Mesodermal cell (in vitro differentiated cells): ENCODE data around the gene HOXA3.

Experiments
- H3K27ac ChIP-seq: 2 replicates; pipeline ENCODE4 v1.7.0; 2013; ENCODE audit warnings: mild to moderate bottlenecking, low read depth, low read length, moderate library complexity; ENCODE audit not compliant: severe bottlenecking
- H3K36me3 ChIP-seq: 2 replicates; pipeline ENCODE4 v1.7.1; 2013; ENCODE audit warnings: mild to moderate bottlenecking, low read length, moderate library complexity; ENCODE audit not compliant: control insufficient read depth, insufficient read depth
- H3K4me1 ChIP-seq: one replicate; pipeline ENCODE4 v1.7.1; 2013; ENCODE audit warnings: mild to moderate bottlenecking, low read length; ENCODE audit not compliant: insufficient read depth, control insufficient read depth, poor library complexity, severe bottlenecking
- H3K4me3 ChIP-seq: 2 replicates; pipeline ENCODE4 v1.7.0; 2013; ENCODE audit warnings: low read length, control low read depth, mild to moderate bottlenecking; ENCODE audit not compliant: insufficient read depth, poor library complexity, severe bottlenecking; ENCODE audit errors: extremely low read depth
- H3K9me3 ChIP-seq: 2 replicates; pipeline ENCODE4 v1.7.1; 2013; ENCODE audit warnings: mild to moderate bottlenecking, low read length, moderate library complexity; ENCODE audit not compliant: control insufficient read depth
- WGBS, 2 experiments: methylation state at CpG; one replicate each; pipeline ENCODE4 v1.1.5; 2013; ENCODE audit warnings: missing lambda C conversion rate in 2 of 2; ENCODE audit not compliant: insufficient coverage in 2 of 2; 5-methylcytosine and 5-hydroxymethylcytosine counted together

Gene HOXA3

DNA sequence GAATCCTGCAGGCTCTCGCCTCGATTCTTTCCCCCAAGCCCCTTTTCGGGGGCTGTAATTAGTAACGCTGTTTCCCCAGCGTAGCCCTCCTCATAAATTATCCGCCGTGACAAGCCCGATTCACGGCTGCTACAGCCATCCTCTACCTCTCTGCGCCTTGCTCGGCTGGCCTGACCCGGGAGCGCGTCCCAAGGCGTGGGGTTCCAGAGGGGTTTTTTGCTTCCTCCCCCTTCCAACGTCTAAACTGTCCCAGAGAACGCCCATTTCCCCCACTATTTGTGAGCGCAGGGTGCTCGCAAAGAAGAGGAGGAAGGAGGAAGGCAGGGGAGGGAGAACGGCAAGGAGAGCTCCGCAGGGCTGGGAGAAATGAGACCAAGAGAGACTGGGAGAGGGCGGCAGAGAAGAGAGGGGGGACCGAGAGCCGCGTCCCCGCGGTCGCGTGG lies 9.8 kb downstream of the HOXA3 start:
- peak overlapping the region; percentile 44 for H3K4me3 ChIP-seq
- 0 to 2% methylated on average over 16 to 19 of the region's 29 CpGs for WGBS, 2 experiments
- peaks cover 3% of the 10 kb centered on the region for H3K4me1 ChIP-seq
- H3K27ac ChIP-seq = no peak overlapping the region
- peaks cover 3% of the 10 kb centered on the region for H3K9me3 ChIP-seq
- H3K36me3 ChIP-seq = no peaks in the 10 kb centered on the region

DNA sequence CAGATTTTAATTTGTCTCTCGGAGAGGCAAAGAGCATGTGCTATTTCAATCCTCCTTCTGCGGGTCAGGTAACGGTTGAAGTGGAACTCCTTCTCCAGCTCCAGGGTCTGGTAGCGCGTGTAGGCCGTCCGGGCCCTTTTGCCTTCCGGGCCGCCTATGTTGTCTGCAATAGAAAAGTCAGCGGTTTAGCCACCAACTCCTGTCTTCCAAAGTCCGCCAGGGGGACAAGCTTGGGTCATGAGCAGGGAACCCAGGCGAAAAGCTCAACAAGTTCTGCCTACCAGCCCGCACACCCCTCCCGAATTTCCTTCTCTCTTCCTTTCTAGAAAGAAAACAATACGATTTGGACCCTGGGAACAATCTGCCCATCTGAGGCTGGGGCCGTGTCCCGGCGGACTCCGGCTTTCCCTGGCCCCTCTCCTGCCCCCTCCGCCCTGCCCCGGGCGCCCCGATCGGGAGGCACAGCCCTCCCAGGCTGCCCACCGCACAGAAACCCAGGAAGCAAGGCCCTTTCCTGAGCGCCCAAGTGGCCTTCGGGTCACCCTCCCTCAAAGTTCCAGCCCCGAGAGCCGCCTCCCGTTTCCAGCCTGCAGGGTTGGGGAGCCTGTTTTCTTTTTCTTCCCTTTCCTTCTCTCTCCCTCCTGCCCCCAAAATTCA lies 10.3 kb downstream of the HOXA3 start:
- peaks cover 3% of the 10 kb centered on the region for H3K9me3 ChIP-seq
- peak overlapping the region; percentile 53 for H3K27ac ChIP-seq
- H3K4me1 ChIP-seq = peaks cover 3% of the 10 kb centered on the region
- WGBS, 2 experiments = 4 to 6% methylated on average over 28 to 29 of the region's 30 CpGs
- peak overlapping the region; percentile 44 for H3K4me3 ChIP-seq
- H3K36me3 ChIP-seq = no peaks in the 10 kb centered on the region

DNA sequence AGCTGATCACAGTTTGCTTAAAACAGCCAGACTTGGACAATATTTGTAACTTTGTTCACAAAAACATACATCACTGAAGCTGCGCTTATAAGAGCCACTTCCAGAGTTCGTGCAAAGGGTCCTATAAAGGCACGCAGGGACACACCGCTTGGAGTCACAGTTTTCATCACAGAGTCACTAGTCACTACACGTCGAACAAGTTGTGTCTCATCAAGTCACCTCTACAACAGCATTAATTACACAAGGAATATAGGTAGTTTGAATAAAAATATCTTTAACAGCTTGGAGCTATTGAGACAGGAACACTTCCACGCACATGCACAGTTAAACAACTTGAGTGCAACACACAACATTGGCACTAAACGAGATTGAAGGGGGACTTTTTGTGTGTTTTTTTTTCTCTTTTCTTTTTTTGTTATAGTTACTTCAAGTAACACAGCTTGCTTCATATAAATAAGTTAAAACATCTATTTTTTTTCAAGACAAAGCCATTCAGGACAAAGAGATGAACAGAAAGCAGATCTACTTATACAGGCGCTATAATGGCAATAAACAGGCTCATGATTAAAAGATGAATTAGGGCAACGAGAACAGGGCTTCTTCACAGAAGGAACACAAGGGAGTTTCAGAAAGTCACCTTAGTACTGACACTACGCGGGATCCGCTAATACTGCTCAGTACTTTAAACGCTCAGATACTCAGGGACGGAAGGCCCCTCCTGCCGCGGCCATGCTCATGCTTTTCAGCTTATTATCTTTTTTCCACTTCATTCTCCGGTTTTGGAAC lies 11.1 kb downstream of the HOXA3 start:
- no peaks in the 10 kb centered on the region for H3K36me3 ChIP-seq
- H3K27ac ChIP-seq = peak overlapping the region; percentile 53
- H3K9me3 ChIP-seq = no peaks in the 10 kb centered on the region
- H3K4me1 ChIP-seq = peaks cover 3% of the 10 kb centered on the region
- H3K4me3 ChIP-seq = peak overlapping the region; percentile 44
- 34 to 38% methylated on average over 12 to 13 of the region's 18 CpGs for WGBS, 2 experiments

DNA sequence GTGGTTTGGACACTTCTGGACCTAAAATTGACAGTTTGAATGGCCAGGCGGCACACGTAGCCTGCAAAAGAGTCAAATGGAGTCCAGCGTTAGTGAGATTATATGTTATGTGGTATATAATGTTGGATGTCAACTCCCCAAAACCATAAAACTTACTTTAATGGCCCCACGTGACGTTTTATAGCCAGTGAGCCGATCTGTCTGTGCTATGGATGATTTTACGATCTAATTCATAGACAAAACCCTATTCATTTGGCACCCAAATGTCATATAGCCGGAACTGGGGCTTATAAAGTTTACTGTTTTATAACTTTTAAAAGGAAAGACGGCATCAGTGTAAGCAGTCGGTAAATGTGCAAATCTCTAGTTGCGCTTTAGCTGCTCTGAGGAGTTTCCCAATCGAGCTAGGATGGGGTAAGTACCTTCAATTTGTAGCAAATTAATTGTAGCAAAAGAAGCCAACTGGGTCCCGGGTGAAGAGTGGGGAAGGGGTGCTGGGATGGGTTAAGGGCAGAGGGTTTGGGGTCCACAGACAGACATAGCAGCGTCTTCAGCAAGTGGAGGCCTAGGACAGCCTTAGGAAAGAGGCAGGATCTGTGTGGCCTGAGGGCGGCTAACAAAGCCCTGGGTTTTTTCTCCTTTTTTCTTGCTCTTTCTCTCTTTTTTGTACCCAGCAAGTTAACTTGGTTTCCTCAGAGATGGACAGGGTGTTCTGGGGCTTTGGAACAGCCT lies 12.1 kb downstream of the HOXA3 start:
- Histone ChIP-seq H3K4me3 (peak overlapping the region; percentile 6), H3K36me3 (no peaks in the 10 kb centered on the region), H3K9me3 (no peaks in the 10 kb centered on the region), H3K4me1 (peaks cover 7% of the 10 kb centered on the region), H3K27ac (no peak overlapping the region)
- 32 to 46% methylated on average over 6 to 9 of the region's 15 CpGs for WGBS, 2 experiments

DNA sequence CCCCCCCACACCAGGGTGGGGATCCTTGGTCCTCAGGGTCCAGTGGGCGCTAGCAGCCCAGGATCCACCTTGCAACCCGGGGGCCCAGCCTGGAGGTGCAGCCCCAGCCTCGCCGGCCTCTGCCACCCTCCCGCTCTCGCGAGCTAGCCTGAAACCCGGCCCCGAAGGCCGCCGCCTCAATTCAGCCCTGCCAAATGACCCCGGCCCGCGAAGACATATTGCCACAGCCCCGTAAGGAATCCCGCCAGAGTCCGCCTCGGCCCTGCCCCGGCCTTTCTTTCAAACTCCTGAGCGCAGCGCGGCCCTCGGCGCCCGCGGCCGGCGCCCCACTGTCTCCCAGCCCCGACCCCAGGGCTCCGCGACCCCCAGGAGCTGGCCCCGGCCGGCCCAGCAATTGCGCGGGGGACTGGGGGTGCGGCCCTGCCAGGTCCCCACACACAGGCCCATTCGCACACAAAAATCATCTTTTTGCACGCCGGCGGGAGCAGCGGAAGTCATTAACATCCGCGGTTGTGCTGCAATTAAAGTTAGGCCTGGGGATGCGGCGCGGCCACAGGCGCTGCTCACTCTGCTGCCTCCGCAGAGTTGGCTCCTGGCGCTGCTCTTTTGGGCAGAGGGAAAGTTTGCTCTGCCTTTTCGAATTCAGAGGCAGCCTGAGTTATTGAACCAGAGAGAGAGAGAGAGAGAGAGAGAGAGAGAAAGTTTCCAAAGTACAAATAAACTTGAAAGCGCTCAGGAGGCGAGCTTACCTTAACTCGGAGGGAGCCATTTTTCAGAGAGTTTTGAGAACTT lies 12.9 kb downstream of the HOXA3 start:
- Histone ChIP-seq H3K27ac (peak overlapping the region; percentile 58), H3K4me1 (peaks cover 7% of the 10 kb centered on the region), H3K36me3 (no peaks in the 10 kb centered on the region), H3K4me3 (peak overlapping the region; percentile 6), H3K9me3 (no peaks in the 10 kb centered on the region)
- 1% methylated on average over 46 to 51 of the region's 53 CpGs for WGBS, 2 experiments

DNA sequence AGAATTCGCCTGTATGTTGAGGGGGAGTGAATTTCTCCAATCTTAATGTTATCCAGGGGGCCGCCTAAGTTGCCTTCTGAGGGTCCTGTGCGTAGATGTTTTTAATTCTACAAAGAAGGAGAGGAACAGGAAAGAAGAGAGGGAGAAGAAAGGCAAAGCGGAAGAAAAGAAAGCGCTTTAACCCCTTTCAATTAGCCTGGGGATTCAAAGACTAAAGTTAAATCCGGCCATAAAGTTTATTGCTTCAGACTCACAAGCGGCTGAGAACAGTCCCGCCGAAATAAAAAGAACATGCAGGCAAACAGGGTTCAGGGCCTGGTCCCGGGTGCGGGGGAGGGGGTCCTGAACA lies 13.4 kb downstream of the HOXA3 start:
- Histone ChIP-seq H3K4me3 (peak overlapping the region; percentile 6), H3K36me3 (no peaks in the 10 kb centered on the region), H3K9me3 (no peaks in the 10 kb centered on the region), H3K4me1 (peaks cover 7% of the 10 kb centered on the region), H3K27ac (no peak overlapping the region)
- WGBS, 2 experiments = 5 to 16% methylated on average over 5 to 7 of the region's 11 CpGs

DNA sequence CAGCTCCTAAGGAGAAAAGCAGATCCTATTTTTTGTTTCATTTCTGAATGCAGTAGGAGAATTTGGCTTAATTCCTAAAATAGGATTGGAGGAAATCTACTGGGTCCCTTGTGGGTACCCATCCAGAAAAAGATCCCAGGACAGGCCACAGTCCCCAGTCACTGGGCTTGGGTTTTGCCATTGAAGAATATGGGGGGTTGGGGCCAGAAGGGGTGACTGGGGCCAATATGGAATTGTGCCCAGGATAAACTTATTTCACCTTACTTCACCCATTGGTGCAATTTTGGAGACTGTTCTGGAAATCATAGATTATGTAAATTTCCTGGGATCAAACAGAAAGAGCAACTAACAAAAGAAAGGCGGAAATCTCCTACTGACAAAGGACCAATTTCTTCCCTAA lies 13.9 kb downstream of the HOXA3 start:
- no peak overlapping the region for H3K4me3 ChIP-seq
- no peaks in the 10 kb centered on the region for H3K9me3 ChIP-seq
- peaks cover 7% of the 10 kb centered on the region for H3K4me1 ChIP-seq
- H3K36me3 ChIP-seq = no peaks in the 10 kb centered on the region
- WGBS, 2 experiments = no CpG with 5 or more reads among the region's 1 CpG
- no peak overlapping the region for H3K27ac ChIP-seq

DNA sequence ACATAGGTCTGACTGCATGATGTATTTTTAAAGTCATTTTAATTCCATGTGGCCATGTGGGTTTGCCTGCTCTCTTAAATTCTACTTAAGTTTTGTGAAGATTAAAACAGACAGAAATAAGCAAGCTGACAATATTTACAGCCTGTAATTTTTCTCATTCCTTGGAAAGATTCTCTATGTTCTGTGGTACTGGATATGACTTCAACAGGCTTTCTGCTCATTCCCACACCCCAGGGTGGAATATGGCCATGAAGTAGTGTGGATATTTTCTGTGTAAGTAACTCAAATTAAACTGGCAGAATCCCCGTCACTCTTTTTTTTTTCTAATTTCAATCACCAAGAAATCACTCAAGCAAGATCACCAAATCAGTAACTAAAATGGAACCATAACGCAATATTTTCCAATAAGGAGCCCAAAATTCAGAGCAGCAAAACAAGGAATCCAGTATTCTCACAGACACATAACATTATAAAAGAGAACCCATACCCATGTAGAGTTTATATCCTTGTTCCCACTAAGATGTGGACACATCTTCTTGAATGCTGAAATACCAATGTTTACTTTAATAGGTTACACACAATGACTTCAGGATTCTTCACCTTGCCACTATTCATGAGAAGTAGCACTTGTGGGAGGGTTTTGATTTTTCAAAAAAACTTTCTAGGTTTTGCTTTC lies 14.6 kb downstream of the HOXA3 start:
- no peaks in the 10 kb centered on the region for H3K9me3 ChIP-seq
- 43 to 50% methylated on average over 1 of the region's 2 CpGs for WGBS, 2 experiments
- H3K4me1 ChIP-seq = peaks cover 6% of the 10 kb centered on the region
- H3K4me3 ChIP-seq = no peak overlapping the region
- no peaks in the 10 kb centered on the region for H3K36me3 ChIP-seq
- H3K27ac ChIP-seq = no peak overlapping the region

DNA sequence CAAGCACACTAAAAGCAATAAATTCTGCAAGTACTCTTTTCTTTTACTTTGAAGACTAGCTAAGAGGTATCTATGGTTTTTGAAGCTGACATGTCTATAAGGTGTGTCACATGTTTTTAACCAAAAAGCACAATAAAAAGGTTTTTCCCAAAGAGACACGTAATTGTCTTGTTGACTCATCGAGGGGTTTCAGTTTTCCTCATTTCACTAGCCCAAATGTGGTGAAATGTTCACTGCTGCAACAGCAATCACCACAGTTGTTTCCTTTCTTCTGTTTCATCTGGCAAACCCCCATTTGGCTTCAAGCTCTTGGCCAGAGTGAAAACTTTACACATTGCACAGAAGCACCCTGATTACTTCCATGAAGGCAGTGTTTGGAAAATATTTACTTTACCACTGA lies 18.0 kb downstream of the HOXA3 start:
- Histone ChIP-seq H3K4me3 (no peak overlapping the region), H3K27ac (no peak overlapping the region), H3K4me1 (peaks cover 6% of the 10 kb centered on the region), H3K36me3 (no peaks in the 10 kb centered on the region), H3K9me3 (no peaks in the 10 kb centered on the region)
- WGBS, 2 experiments = 14 to 33% methylated on average over 2 of the region's 2 CpGs
